NCI-H226 (cell line): Measurements from ENCODE around the gene NRXN3.

Experiments used
- DNase-seq: peaks from one replicate; pipeline ENCODE4 v3.0.0-alpha.2; 2015

NRXN3 gene

DNA sequence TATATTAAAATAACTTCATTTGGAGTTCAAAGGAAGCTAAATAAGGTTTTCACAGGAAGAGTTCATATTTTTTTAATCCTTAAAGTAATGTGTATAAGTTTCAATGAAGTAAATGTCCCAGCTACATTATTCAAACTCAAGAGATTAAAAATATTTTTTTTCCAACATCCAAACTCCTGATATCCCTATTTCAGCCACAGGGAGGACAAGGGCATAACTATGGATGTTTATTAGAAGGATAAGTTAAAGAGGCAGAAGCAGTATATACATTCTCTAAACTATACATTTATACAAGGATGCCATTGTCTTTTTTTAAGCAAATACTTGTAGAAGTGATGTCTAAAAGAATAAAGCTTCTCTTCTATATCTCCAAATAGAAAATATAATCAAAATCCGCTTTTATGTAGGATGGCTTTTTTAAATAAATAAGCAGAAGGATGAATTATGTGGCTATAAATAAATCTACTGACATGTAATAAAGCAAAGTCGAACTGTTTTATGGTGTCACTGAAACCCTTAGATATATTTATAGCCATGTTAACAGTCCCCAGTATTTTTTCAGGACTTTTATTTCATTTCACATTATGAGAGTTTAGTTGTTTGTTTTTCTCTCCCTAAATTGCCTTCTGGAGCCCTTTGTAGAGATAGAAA is 1104.6 kb downstream of the NRXN3 start:
- no peak for DNase-seq

DNA sequence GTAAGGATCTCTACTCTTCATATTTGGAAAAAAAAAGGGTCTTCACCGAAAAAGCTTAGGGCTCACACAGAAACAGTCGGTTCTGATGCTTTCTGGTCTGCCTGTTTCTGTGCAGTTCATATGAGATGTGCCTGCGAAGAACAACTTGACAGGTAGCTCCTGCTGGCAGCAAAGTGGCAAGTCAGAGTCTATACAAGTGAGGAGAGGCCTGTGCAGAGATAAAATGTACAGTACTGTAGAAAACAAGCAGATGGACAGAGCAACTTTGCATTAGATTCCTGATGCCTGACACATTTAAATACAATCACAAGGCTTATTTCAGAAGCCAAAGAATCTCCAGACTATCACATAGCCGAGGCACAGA is 1105.1 kb downstream of the NRXN3 start:
- DNase-seq: no peak

DNA sequence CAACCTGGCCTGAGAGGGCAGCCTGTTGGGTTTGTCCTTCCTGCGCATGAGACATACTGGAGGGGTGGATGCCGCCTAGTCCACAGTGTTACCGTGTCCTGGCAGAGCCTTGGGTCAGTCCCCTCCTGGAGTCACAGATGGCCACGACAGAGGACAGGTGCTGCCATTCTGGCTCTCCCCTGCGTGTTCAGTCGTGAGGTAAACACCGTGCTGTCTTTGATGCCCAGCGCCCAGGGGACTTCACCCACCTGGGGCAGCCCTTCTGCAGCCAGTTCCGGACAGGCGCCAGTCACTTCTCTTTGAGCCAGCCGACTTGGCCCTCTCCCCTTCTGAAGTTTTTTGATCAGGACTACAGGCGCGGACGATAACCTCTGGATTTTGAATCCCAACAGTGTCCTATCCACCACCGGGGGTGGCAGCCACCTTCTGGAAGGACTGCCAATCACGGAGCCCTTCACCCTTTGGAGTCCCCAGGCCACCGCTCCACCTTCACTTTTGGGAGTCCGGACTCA is 1108.2 kb downstream of the NRXN3 start:
- no peak for DNase-seq

DNA sequence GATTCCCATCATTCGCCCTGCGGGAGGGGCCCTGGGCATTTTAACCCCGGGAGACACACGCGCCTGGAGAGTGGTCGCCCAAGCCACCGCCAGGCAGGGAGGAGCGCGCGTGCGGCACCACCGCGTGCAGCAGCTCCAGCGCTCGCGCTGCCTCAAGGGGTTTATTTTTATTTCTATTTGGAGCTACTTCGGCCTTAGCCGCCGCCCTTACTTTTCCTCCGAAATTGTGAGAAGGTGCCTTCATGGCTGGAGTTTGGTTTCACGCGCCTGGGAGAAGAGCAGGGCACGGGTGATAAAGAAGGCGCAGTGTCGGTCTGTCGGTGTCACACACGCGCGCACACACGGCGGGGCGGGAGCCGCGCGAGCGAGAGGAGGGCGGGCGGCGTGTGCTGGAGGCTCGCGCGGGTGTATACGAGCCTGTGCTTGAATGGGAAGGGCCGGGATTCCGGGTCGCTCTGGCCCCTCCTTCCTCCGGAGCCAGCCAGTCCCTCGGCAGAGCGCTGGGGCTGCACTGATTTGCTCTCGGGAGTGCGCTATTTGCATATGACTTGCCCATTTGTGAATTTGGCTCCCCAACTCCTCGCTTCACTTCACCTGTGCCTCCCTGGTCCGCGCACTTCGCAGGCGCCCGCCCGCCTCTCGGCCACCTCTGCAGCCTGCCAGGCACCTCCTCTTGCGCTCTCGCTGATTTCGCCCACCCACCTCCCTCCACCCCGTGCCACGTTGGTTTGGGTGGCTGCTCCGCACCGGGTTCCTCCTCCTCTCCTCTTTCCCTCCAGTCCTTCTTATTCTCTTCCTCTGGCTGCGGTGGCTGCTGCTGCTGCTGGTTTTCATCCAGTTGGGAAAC is 1108.8 kb downstream of the NRXN3 start:
- DNase-seq: peak; percentile 94

DNA sequence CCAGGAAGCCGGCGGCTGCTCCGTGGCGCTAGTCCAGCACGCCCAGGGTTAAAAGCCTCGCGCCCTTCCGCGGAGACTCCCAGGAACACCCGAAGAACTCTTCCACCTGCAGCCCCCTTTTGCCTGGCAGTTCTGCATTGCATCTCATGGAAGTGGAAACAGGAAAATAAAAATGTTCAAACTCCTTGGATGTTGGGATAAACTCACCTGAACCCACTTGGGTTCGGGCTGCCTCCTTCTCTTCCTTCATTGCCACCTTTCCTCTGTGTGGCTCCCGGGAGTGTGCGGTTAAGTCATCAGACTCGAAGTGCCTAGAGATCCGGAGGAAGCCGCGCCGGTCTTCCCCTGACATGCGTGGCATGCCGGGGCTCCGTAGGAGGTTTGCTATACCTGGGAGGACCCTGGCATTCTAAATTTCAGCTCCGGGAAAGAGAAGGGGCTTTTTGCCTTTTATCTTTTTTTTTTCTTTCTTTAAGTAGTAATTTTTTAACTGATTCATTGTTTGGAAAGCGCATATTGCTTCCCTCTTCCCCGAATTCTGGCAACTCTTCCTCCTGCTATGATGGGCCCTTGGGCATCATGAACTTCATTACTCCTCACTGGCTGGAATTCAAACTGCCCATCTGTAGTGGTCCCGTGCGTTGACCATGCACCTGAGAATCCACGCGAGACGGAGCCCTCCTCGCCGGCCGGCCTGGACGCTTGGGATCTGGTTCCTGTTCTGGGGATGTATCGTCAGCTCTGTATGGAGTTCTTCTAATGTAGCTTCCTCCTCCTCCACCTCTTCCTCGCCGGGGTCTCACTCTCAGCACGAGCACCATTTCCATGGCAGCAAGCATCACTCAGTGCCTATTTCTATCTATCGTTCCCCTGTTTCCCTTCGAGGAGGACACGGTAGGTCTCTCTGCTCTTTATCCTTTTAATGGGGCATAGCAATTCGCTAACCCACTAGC is 1109.7 kb downstream of the NRXN3 start:
- no peak for DNase-seq

DNA sequence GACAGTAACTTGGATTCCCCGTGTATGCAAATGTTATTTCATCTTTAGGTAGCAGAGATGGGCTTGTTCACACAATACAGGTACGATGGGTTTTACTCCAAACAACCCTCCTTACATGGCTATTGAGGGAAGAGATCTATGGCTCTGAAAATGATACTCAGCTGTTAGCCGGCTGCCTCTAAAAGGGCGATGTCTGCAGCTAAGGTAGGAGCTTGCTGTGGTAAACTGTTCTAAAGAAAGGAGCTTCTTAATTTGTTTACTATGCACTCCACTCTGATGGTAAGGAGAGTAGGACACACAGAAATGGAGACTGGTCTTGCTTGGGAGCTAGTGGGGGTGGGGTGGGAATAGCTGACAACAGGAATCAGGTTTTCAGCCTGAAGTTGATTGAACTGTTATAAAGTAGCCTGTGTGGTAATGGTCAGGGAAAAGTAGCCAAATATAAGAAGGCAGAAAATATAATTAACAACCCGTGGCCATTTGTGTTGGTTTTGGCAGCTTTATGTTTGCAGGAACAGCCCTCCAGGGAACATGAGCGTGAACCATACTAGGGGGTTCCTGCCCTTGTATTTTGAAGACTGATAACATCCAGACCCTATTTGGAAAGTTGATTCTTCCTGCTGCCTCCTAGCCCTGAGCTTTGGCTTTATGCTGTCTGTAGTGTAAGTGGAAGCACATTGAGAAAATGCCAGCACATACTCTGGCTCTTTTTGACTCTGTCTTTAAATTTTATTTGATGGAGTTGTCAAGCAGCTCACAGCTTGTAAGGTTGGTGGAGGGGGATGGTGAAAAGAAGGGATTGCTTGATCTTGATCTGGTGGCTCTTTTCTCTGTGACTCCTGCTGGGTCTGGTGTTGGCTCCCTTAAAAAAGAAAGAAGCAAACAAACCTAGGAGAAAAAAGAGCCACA is 1111.3 kb downstream of the NRXN3 start:
- no peak for DNase-seq

DNA sequence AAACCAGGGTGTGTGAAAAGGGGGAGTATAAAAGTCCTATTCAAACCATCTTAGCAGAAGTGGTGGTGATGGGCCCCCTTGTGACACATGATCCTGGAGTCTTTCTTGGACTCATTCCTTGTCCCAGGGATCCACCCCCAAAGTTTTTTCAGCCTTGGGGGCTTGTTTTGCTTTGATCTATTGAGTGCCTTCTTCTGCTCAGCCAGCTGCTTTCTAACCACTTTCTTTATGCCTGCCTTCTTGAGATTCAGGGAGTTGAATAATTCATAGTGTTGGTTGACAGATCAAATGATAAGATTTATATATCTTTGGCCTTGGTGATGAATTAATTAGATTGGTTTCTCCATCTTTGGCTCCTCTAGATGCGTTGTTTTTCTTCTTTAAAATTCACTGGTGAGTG is 1114.4 kb downstream of the NRXN3 start:
- DNase-seq: no peak

DNA sequence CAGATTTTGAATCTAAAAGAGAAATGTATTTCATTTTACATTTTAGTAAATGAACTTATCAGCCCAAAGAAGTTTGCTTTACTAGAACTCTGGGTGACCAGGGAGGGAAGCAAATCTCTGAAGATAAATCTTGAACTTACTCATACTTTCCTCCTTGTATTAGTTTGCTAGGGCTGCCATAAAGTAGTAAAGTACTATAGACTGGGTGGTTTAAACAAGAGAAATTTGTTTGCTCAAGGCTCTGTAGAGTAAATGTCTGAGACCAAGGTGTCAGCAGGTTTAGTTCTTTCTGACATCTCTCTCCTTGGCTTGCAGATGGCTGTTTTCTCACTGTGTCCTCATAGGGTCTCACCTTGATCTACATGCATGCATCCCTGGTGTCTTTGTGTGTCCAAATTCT is 1115.1 kb downstream of the NRXN3 start:
- no peak for DNase-seq

DNA sequence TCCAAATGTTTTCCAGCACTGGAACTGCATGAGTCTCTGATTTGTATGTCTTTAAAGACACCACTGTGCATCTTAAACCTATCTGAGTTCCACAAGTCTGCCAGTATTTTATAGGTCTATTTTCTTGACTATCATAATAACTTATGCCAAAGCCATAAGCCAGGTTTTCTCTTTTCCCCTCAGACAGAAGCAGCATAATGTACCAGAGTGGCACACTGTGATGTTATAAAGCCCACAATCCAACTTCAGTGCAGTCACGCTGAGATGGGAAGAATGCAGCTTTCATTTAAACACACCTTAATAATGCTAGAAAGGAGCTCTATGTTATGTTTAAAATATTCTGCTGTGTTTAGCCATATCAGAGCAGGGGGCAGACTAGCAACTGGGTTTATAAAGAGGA is 1117.8 kb downstream of the NRXN3 start:
- DNase-seq: no peak

DNA sequence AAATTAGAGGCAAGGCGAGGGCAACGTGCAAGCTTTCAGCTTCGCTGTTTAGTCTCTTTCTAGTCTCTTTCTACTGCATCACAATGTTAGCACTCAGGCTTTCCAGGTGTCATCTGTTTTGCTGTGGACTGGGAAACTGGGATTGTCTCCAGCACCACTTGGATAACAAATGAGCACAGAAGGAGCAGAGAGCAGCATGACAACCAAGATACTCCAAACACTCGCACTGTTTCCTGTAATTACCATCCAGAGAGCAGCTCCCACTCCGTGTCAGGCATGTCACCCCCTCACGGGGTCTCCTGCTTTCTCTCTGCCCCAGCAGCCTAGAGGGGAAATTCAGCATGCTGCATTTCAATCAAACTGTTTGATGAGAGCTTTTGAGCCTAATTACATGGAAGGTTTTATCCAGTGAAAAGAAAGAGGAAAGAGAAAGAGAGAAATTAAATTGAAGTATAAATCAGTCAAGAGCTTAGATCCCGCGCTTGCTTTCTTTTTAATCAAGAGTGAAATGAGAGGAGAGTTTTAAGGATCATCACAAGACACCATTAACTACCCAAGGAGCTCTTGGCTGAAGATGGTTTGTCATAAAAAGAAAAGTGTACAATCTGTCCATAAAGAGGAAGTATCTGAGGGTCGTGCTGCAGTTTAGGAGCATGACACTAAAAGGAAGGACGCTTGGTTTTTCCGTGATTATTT is 1123.5 kb downstream of the NRXN3 start:
- DNase-seq: no peak

DNA sequence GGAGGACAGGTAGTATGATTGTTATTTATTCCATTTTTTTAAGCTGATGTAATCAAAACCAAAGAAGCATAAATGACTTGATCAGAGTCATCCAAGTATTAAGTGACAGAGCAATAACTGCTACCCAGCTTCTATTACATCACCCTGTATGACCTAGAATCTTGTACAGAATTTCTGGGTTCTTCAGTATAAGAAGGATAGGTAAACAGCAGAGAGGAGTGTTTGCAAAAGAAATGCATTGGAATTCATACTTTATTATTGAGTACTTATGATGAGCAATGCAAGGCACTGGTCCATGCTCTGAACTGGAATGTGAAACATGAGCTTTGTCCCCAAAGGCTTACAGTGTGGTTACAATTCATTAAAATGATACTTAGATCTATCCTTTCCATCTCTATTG is 1124.3 kb downstream of the NRXN3 start:
- DNase-seq: no peak

DNA sequence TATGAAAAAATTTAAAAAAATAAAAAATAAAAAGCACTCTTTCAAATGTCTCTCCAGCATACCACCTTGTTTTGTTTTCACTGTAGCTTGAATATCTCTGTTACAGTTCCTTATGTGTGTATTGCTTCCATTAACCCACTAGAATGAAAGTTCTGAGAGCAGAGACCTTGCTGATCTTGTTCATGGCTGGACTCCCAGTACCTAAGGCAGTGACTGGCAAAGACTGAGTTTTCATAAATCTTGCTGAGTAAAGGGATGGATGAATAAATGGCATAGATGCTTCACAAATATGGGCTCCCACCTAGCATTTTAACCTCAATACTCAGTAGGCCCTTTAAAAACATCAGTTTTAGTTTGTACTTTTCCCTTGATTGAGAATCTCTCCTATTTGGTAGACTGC is 1125.2 kb downstream of the NRXN3 start:
- DNase-seq: no peak

DNA sequence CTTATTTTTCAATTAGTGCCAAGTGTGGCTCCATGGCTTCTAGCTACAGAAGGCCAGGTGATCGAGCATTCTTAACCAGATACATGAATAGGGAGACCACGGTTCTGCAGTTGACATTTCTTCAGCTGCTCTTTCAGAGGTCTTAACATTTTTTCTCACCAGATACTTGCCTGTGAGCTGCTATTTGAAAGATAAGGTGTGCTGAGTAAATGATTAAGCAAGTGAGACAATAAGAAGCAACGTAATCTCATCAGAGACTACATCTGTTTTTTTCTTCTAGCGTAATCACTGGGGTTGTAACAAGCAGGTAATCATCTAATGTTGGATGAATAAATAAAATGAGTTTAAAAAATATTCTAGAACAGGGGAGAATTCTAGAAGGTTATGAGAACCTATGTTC is 1128.2 kb downstream of the NRXN3 start:
- DNase-seq: no peak

DNA sequence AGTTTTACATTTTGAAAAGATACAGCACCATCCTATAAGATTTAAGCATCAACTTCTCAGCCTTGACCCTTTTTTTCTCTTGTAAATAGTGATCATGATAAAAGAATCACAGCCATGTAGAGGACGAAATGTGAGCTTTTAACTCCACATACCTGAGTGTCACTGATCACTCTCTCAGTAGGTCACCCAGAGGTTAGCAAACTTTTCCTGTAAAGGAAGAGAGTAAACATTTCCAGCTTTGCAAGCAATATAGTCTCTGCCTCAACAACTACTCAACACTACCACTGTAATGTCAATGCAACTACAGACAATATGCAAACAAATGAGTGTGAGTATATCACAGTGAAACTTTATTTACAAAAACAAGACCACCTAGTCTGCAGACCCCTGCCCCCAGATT is 1129.0 kb downstream of the NRXN3 start:
- no peak for DNase-seq

DNA sequence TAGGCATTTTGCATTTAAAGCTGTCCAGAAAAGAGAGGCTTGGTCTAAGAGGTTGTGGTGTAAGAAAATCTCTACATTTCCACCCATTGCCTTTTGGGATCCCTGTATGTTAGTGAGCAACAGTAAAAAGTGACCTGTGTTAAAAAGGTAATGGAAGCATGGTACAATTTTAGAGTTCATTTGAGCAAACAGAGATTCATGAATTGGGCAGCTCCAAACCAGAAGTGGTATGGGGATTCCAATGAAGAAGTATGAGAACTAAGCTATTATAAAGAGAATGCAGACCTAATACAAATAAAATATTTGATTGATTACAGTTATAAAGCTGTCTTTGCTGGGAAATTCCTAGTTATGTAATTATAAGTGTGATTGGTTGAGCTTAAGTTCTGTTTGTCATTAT is 1134.1 kb downstream of the NRXN3 start:
- no peak for DNase-seq

DNA sequence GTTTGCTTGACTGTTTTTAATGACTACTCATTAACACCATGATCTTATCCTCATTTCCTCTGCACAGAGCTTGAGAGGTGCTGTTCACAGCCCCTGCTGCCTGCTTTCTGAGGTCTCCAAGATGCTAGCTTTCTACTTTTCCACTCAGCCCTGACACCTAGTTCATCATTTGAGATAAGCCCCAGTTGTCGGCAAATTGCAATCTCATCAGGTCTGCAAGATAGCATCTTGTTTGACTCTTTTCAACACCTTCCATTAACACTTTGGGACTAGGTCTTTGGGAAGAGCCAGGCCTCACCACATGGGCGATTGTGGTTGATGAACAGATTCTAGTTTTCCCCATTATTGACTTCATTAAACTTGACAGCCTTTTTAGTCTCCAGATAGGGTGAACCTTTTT is 1136.4 kb downstream of the NRXN3 start:
- DNase-seq: no peak

DNA sequence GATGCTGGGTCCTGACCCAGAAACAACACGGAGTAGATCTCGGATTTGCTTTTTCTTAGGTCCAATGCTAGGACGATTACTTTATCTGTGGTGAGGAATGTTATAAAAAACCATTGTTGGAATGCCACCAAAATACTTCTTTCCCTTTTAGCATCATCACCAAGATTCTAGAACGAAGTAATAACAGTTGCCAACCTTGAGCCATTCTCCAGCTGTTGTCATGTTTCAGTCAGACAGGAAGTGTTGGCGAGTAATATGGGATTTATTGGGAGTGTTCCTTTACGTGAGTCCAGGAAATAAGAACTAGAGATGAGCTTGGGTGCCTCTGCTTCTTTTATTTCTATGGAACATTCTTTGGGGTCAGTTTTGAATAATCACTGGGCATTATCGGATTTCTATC is 1148.2 kb downstream of the NRXN3 start:
- DNase-seq: peak; percentile 9

DNA sequence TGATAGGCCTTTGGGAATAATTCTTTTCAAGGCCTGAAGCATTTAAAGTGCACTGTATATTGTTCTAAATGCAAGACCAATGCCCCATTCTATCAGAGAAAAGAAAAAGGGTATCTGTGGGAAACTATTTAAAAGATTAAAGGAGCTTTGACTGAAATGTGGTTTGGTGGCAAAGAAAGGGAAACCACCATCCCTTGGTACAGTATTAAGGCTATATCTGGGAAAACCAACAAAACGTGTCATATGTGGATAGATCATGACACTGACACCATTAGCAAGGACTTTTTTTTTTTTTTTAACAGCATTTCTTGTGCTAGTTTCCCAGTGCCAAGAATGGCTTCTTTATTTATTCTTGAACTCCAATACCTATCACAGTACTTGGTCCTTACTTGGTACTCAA is 1150.4 kb downstream of the NRXN3 start:
- DNase-seq: no peak

DNA sequence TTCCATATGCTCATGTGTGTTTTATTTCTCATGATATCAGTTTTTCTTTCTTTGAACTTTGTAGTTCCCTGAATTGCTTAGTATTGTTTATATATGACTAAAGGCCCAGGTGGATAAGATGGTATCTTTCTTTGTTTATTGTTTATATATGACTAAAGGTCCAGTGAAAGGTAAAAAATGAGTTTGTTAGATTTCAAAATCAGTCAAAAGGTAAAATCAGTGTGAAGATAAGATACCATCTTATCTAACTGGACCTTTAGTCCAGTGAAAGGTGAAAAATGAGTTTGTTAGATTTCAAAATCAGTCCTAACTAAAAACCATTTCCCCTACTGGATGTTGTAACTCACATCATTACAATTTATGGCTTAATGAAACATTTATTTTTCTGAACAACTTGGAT is 1150.9 kb downstream of the NRXN3 start:
- DNase-seq: no peak

DNA sequence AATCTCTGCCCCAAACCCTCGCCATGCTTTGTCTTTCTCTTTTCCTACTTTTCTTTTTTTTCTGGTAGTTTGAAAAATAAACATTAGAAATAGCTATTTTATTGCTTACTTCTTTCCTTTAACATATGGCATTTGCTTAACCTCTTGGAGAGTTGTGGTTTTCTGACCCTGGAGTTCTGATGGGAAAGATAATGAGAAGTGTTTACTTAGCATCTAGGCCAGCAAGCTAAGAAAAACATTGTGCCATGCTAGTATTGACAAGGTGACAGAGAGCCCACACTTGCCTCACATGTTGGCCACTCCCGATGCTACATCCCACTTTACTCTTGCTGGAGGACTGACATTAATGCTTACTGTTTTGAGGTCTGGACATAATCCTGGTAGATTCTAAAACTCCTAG is 1154.9 kb downstream of the NRXN3 start:
- DNase-seq: no peak

DNA sequence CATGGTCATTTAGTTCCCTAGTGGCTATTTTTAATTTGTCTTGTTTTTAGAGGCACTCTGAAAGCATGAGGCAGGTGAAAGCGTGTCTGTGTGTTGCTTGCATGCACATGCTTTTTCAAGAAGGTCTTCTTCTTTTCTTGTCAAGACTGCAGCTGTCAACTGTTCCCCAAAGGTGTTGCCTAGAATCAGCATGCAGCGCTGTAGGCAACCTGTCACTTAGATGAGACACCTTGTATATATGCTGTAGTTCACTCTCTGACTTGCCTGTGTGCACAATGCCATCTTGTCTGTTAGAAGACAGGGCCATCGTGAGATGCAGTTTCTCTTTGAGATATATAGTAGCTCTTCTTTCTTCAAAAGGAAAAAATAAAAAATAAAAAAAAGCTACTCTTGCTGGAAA is 1155.4 kb downstream of the NRXN3 start:
- no peak for DNase-seq

DNA sequence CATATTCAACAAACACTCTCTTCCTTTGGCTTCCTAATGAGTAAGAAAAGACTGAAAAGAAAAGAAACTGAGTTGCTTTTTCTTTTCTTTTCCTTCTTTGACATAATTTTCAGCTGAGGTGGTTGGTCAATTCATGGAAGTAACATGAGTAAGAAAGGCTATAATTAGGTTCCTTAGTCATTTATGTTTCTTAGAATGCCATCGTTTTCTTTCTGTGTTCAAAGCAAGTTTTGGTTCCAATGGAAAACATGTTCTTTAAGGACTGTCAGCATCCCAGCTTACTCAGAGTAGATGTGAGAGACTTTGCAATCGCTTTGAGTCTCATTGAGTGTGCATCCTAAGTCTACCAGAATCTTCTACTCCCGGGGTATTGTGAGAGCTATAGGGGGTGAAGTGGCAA is 1158.7 kb downstream of the NRXN3 start:
- no peak for DNase-seq
